ENCODE results near the gene KRT14.
"Not testable (repeated sequence)": the region's sequence is repeated elsewhere in the genome, so short reads cannot be mapped to it uniquely, and the experiment has no call there.

The KRT14 gene

GRCh38 chr17:41606930-41607329 lies 20.2 kb upstream of the KRT14 start:
- DNase-seq (ENCODE audit: low spot score): not testable (repeated sequence)

GRCh38 chr17:41602524-41602923 lies 15.8 kb upstream of the KRT14 start:
- no peak for DNase-seq (ENCODE audit: low spot score)

DNA sequence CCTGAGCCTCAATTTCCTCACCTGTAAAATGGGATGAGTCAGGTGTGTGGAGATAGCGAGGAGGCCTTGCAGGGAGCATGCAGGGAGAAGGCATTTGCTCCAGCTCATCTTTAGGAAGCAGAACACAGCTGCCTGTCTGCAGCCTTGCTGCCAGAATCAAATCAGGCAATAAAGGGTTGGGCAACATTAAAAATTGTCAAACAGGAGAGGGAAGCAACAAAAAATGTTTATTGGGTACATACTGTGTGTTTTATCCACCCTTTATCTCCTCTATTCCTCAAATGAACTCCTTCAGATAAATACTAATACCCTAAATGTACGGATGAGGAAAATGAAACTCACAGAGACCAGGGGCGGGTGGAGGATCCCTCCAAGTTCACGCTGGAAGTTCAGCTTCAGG lies 13.6 kb upstream of the KRT14 start:
- DNase-seq (ENCODE audit: low spot score): no peak

- no peak for DNase-seq (ENCODE audit: low spot score)
Observed at GRCh38 chr17:41599680-41600079, 13.0 kb upstream of the KRT14 start.

DNA sequence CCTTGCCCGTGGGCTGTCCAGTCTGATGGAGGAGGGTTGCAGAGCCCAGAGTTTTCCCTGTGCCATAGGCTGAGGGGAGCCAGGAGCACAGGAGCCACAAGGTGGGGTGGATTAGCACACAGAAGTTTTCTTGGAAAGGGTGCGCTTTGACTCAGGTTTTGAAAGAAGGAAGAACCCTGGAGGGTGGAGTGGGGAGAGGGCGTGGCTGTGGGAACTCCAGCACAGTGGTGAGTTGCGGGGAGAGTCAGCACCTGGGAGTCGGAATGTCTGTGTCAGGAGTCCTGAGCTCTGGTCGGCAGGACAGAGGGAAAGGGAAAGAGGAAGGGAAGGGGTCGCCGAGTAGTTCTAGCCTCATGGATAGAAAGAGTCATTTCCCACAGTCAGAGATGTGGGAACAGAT lies 8.9 kb upstream of the KRT14 start:
- DNase-seq (ENCODE audit: low spot score): no peak

DNA sequence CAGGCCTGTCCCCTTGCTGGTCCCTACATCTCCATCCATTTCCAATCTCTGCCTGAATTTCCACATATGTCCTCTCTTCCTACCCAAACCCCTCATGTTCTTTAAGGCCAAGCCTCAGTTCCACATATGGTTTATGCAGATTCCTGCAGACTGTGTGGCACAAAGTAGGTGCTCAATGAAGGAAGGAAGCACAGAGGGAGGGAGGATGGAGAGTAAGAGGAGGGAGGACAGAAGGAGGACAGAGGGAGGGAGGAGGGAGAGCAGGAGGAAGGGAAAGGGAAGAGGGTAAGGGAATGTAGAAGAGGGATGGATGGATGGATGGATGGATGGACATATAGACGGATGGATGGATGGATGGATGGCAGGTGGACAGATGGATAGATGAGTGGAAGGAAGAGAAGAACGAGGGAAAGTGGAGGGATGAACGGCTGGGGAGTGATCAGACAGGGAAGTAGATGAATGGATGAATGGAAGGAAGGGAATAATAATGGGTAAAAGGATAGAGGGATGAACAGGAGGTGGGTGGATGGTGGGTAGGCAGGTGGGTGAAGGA lies 7.7 kb upstream of the KRT14 start:
- no peak for DNase-seq (ENCODE audit: low spot score)

DNA sequence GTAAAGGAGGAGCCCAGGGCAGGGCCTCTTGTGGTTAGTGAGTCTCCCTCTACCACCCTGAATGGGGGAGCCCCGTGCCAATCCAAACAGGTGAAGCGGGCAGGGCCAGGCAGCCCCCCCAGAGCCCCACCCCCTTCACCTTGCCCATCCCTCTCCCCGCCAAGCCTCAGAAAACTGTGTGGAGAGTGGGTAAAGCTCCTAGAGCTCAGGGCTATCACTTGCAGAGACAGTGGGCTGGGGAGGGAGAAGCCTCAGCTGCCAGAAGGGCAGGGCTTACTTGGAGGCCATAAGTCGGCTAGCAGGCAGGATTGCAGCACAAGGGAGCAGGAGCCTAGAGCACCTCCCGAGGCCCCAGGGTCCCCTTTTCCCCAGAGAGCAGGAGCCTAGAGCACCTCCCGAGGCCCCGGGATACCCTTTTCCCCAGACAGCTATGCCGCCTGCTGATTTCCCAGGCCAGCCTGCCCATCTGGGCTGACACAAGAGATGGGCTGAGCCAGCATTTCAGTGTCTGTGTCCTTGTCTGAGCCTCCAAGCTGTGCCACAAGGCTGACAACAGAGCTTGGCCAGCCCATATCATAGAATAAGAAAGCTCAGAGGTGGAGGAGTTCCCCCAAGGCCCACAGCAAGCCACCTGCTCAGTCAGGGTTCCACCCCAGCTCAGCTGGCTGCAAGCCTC lies 6.7 kb upstream of the KRT14 start:
- no peak for DNase-seq (ENCODE audit: low spot score)

DNA sequence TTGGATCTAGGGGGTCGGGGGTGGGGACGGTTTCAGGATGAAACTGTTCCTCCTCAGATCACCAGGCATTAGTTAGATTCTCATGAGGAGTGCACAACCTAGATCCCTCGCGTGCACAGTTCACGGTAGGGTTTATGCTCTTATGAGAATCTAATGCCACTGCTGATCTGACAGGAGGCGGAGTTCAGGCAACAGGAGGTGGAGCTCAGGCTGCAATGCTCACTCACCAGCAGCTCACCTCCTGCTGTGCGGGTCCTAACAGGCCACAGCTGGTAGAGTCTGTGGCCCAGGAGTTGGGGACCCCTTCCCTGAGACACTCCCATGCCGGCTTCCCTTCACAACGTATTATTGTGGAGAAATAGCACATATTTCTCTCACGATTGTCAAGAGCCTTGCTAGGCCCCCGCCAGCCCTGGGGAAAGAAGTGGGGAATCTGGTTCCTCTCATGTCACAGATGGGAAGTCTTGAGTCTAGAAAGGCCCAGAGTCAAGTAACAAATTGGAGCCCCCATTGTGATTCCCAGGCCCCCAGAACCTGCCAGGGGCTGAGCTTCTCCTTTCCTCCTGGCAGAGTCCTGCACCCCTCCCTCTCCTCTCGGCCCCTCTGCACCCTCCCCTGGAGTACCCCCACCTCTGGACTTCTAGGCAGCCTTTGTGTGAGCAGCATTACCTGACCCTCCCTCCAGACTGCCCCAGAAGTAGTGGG lies 6.1 kb upstream of the KRT14 start:
- no peak for DNase-seq (ENCODE audit: low spot score)

DNA sequence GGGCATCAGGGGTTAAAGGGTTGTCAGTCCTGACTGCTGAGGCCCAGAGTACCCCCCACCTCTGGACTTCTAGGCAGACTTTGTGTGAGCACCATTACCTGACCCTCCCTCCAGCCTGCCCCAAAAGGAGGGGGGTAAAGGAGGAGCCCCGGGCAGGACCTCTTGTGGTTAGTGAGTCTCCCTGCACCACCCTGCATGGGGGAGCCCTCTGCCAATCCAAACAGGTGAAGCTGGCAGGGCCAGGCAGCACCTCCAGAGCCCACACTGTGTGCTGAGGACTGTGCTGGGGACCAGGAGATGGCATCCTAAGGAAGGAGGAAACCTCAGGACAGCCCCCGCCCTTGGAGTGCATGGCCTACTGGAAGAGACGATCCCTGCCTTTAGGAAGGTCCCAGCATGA lies 2.6 kb upstream of the KRT14 start:
- no peak for DNase-seq (ENCODE audit: low spot score)

DNA sequence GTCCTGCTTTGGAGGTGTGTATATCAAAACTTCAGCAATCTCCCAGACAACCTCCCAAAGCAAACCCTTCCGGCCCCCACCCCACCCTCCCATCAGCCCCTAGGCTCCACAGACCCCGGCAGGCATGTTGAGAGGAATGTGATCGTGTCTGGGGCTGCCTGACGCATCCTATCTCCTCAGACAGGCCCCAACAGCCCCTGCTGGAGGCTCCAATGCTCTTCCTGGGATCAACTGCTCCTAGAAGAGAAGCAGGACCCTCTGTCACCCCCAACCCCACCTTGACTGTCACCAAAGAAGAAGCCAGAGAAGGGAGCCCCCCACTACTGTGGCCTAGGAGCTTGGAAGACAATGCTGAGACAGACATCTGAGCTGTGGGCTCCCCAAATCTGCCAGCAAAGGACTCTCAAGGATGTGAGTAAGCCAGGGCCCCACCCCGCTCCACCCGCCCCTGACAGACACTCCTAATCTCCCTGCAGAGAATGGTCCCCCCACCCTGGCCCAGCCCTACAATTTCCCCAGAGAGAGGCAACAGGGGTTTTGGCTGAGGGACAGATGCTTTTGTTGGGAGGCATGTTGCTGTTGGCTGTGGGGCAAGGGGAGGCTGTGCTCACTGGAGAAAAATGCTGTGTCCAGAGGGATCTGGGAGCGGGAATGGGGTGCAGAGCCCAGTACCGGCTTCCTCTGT lies 1.6 kb upstream of the KRT14 start:
- DNase-seq (ENCODE audit: low spot score): no peak

DNA sequence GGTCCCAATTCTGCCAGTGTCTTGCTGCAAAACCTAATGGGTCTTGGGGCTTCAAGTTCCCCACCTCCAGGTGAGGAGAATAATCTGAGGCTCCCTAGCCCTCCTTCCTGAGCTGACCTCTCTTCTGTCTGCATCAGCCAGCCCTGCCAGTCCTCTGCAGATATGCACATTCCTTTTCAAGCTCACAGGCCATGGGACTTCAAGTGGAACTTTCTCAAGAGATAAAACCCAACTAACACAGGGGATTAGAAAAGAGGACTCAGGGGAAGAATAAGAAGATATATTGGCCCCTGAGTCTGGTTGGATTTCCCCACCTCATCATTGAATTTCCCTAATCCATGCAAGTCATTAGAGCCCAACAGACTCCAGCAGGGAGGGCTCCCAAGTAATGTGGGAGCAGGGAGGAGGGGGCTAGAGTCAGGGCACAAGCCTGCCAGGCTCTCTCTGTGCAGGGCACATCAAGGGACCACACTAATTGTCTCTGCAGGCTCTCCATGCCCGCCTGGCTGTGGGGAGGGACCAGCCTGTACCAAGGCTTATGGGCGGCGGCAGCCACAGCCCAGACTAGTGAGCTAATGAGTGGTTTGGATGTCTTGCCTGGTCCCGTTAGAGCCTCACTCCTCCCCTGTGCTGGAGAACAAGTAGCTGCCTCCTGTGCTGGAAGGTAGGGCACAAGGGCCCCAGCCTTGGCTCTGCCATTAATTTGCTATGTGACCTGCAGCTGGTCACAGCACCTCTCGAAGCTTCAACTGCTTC lies 1.2 kb downstream of the KRT14 start:
- no peak for DNase-seq (ENCODE audit: low spot score)

DNA sequence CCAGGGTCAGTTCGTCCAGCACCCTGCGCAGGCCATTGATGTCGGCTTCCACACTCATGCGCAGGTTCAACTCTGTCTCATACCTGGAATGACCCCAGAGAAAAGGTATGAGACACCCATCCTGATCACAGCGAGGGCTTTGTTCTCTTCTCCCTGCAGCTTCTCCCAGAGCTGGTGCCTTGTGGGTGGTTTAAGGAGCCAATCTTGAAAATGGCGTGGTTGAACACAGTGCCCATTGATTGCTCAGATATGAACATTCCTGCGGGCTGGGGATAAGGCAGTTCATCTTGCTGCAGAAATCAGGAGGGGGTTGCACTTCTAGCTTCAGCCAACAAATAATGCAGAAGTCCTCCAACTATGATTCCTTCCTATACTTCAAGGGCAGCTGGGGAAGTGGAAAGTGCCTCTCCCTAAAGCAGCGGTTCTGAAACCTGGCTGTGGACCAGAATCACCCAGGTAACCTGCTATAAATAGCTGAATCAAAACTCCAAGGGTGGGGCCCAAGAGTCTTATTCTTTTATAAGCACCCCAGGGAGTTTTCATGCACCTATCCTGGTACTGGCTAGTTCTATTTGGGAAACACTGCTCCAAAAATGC lies 2.3 kb downstream of the KRT14 start:
- not testable (repeated sequence) for DNase-seq (ENCODE audit: low spot score)

DNA sequence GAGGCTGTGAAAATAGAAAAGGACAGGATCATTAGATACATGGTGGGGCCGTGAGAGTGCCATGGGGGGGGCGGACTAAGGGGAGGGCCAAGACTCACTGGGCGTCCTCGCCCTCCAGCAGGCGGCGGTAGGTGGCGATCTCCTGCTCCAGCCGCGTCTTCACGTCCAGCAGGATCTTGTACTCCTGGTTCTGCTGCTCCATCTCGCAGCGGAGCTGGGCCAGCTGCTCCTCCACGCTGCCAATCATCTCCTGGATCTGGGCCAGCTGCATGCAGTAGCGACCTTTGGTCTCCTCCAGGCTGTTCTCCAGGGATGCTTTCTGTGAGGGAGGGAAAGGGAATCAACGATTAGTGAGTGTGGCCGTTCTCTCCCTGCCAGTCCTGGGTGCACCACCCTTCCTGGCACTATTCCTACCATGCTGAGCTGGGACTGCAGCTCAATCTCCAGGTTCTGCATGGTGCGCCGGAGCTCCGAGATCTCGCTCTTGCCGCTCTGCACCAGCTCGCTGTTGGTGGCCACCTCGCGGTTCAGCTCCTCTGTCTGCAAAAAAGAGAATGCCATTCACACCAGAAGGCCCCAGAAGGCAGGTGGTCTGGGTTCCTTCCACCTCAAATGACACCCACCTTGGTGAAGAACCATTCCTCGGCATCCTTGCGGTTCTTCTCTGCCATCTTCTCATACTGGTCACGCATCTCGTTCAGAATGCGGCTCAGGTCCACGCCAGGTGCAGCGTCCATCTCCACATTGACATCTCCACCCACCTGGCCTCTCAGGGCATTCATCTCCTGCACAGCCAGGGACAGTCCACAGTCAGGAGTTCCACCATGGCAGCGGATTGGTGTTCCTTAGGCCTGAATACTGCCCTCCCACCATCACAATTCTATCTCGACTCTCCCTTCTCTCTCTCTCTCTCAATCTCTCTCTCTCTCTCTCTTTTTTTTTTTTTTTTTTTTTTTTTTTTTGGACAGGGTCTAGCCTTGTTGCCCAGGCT lies 3.3 kb downstream of the KRT14 start:
- no peak for DNase-seq (ENCODE audit: low spot score)

GRCh38 chr17:41582061-41582968 lies 4.4 kb downstream of the KRT14 start:
- not testable (repeated sequence) for DNase-seq (ENCODE audit: low spot score)

DNA sequence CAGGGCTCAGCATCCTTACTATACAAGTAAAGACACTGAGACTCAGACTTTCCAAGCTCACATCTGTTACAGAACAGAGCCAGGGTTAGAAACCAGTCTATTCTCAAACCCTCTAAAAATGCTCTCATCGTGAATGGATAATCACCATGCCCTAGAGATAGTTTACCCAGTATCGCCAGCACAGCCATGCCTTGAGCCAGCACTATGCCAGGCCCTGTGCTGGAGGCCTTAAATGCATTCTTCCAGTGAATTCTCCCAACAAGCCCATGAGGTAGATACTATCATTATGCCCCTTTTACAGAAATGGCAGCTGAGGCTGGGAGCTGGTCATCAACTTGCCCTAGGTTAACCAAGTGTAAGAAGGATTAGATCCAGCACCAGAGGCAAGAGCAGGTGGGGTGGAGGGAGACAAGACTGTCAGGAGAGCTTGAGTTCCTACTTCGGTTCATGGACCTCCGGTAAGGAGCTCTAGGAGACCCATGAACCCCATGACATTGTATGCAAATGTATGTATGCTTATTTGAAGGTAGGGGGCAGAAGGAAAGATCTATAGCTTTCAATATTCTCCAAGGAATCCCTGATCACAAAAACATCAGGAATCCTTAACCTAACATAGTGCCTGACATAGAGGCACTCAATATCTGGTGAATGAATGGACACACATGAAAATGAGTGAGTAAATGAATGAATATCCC lies 5.2 kb downstream of the KRT14 start:
- no peak for DNase-seq (ENCODE audit: low spot score)

- no peak for DNase-seq (ENCODE audit: low spot score)
Observed at GRCh38 chr17:41580687-41581365, 5.9 kb downstream of the KRT14 start.

- DNase-seq (ENCODE audit: low spot score): no peak
Observed at GRCh38 chr17:41580244-41580575, 6.5 kb downstream of the KRT14 start.

DNA sequence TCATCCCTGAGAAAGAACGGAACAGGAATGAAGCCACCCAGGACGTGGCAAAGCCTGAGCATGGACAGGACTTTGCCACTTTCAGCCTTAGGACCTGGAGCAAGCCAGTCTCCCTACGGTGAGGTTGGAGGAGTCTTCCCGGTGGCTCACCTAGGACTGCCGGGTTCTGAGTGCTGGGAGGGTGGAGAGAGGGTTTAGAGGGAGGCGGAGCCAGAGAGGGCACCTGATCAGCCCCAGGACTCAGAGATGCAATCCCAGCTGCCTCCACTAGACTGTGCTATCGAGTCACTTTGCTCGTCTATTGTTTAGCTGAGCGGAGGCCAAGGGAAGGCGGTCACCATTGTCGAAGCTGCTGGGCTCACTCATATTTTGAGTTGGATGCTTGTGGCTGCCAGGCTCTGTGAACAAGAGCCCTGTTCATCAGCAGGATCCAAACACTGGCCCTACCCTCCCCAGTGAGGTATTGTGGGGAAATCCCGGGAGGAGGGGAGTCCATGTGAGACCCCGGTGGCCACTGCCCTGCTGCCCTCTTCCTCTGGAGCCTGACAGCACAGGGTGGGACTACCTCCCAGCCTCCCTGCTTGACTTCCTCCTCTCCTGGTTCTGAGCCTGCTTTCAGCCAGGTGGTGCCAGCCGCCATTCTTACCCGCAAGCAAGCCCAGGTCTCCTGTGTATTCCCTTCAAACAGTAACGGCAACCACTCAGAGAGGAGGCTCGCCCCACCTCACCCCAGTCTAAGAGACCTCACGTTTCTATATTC lies 7.0 kb downstream of the KRT14 start:
- peak; percentile 69 for DNase-seq (ENCODE audit: low spot score)

All from hematopoietic multipotent progenitor cell treated with erythropoietin and hydrocortisone succinate and interleukin-3 and kit ligand, for 15 days (in vitro differentiated cells).